Transverse colon (tissue), 4 donors: Measurements from ENCODE around the gene GDF2. TPM values are rescaled to one million over a fixed set of nuclear protein-coding genes. Genes with fewer than 3 reads are reported as not detected.

Experiments used
- DNase-seq: peaks from one replicate; pipeline ENCODE4 v3.0.0-alpha.2; 2019
- H3K27ac ChIP-seq, 4 donors: fragments of 200-600 bp; sonication (generic); 2 replicates each; pipeline ENCODE4 v1.5.1; 2016 to 2018; ENCODE audit warnings: inconsistent platforms in 4 of 4
- H3K27me3 ChIP-seq: fragments of 200-600 bp; sonication (generic); 2 replicates; pipeline ENCODE4 v1.5.1; 2017; ENCODE audit warnings: inconsistent platforms
- H3K36me3 ChIP-seq, 4 donors: fragments of 200-600 bp; sonication (generic); 2 replicates each; pipeline ENCODE4 v1.5.1; 2017 to 2019; ENCODE audit warnings: inconsistent platforms in 4 of 4
- H3K4me1 ChIP-seq, 4 donors: fragments of 200-600 bp; sonication (generic); 2 replicates each; pipeline ENCODE4 v1.5.1; 2017 to 2020; ENCODE audit warnings: inconsistent platforms in 4 of 4
- H3K4me3 ChIP-seq, 4 donors: fragments of 200-600 bp; sonication (generic); 1 replicate in 1 of 4; 2 replicates in 3 of 4; pipeline versions ENCODE4 v1.5.1 to v1.6.1; 2017 to 2019; ENCODE audit warnings: inconsistent platforms in 4 of 4
- H3K9me3 ChIP-seq, 2 donors: fragments of 200-600 bp; sonication (generic); 2 replicates each; pipeline ENCODE4 v1.5.1; 2017 to 2019; ENCODE audit warnings: inconsistent platforms in 2 of 2
- CTCF ChIP-seq, 5 experiments: fragments of 200-600 bp in 3 of 5; fragments of 450-650 bp in 2 of 5; sonication (generic) in 3 of 5; IDR thresholded peaks; 1 replicate in 2 of 5; 2 replicates in 3 of 5; pipeline ENCODE4 v1.5.1; 2016 to 2017; ENCODE audit warnings: antibody characterized with exemption in 5 of 5, inconsistent platforms in 3 of 5, mild to moderate bottlenecking in 2 of 5, moderate library complexity in 1 of 5
- EP300 ChIP-seq: sonication (generic); formaldehyde crosslinking; IDR thresholded peaks from one replicate; pipeline ENCODE4 v1.6.1; 2017; ENCODE audit warnings: antibody characterized with exemption, low read depth
- POLR2A ChIP-seq: fragments of 450-650 bp; IDR thresholded peaks from one replicate; pipeline ENCODE4 v1.6.1; 2016; ENCODE audit warnings: antibody characterized with exemption, mild to moderate bottlenecking, moderate library complexity
- POLR2AphosphoS5 ChIP-seq, 3 donors: sonication (generic); formaldehyde crosslinking; IDR thresholded peaks; one replicate each; pipeline ENCODE4 v1.6.1; 2016; ENCODE audit warnings: antibody characterized with exemption in 3 of 3
- WGBS, 2 donors: methylation state at CpG; one replicate each; pipeline ENCODE4 v1.1.5; 2018; ENCODE audit warnings: low coverage in 1 of 2; 5-methylcytosine and 5-hydroxymethylcytosine counted together
- in situ Hi-C, 4 donors: fragments of 200-750 bp; cut with MboI; loops; one replicate each; pipeline versions ENCODE4 v1.15.0 to v1.15.1; 2017; ENCODE audit warnings: low sequenced_read_pairs in 3 of 4, low pct_ligation_motif_present in 1 of 4, low pct_unique_long_range_greater_than_20kb in 1 of 4
- intact Hi-C: fragments of 100-400 bp; cut with DNase I; formaldehyde crosslinking; loops from one replicate; pipeline ENCODE4 v1.15.1; 2023; ENCODE audit warnings: low total_unique reads
- total RNA-seq, 4 donors: library from RNA; depleted of rRNA; stranded (reverse); fragments of >200 nt; gene quantifications; one replicate each; pipeline ENCODE4 v1.1.0, GENCODE V29; 2016

The GDF2 gene
- total RNA-seq, 4 donors from 2014 or later: not detected

- WGBS, 2 donors: 65 to 100% methylated on average over 2 to 9 of the region's 9 CpGs
- Histone ChIP-seq H3K36me3 (no peaks in the 10 kb centered on the region), H3K27me3 (no peaks in the 10 kb centered on the region), H3K27ac (no peak overlapping the region), H3K9me3 (no peaks in the 10 kb centered on the region), H3K4me1 (peaks cover 0 to under 1% (median 0%) of the 10 kb centered on the region in 4 donors), H3K4me3 (no peak overlapping the region)
- DNase-seq: no peak
- in situ Hi-C loops (no loop called here), intact Hi-C loops (no loop called here)
- no peak for TF ChIP-seq POLR2AphosphoS5 (IDR thresholded peaks at IDR 0.05)
These were observed 47.1 kb downstream of the GDF2 start for GRCh38 chr10:47369251-47369894.

- H3K4me3 ChIP-seq: no peak overlapping the region
These were observed 47.9 kb downstream of the GDF2 start for GRCh38 chr10:47370015-47370767.

GRCh38 chr10:47370878-47371277 is 48.6 kb downstream of the GDF2 start:
- DNase-seq: no peak
- Histone ChIP-seq H3K4me1 (peaks cover 0 to 4% (median 0%) of the 10 kb centered on the region in 4 donors), H3K27ac (no peak overlapping the region), H3K27me3 (no peaks in the 10 kb centered on the region), H3K36me3 (no peaks in the 10 kb centered on the region), H3K9me3 (no peaks in the 10 kb centered on the region), H3K4me3 (no peak overlapping the region)
- intact Hi-C loops: no loop called here
- in situ Hi-C loops: no loop called here
- WGBS, 2 donors: 82 to 89% methylated on average over 7 of the region's 7 CpGs
- TF ChIP-seq POLR2A (no peak), POLR2AphosphoS5 (IDR thresholded peaks at IDR 0.05) (no peak), EP300 (no peak), CTCF (IDR thresholded peaks at IDR 0.05) (no peak)

More at GRCh38 chr10:47370015-47370767, 47.9 kb downstream of the GDF2 start:
- no peak for TF ChIP-seq EP300
- no peak for TF ChIP-seq POLR2AphosphoS5 (IDR thresholded peaks at IDR 0.05)
- no peak for TF ChIP-seq POLR2A
- no peak for TF ChIP-seq CTCF (IDR thresholded peaks at IDR 0.05)
- no peaks in the 10 kb centered on the region for H3K9me3 ChIP-seq
- no peak for DNase-seq
- H3K36me3 ChIP-seq: no peaks in the 10 kb centered on the region
- in situ Hi-C loops: no loop called here
- 92 to 95% methylated on average over 7 to 11 of the region's 11 CpGs for WGBS, 2 donors
- H3K27ac ChIP-seq: no peak overlapping the region
- H3K27me3 ChIP-seq: no peaks in the 10 kb centered on the region
- intact Hi-C loops: no loop called here
- H3K4me1 ChIP-seq: peaks cover 0 to 4% (median 0%) of the 10 kb centered on the region in 4 donors

- no peak for TF ChIP-seq EP300
- TF ChIP-seq POLR2AphosphoS5 (IDR thresholded peaks at IDR 0.05): no peak
- TF ChIP-seq CTCF (IDR thresholded peaks at IDR 0.05): no peak
- TF ChIP-seq POLR2A: no peak
- intact Hi-C loops: no loop called here
- no peak for DNase-seq
These were observed 49.6 kb downstream of the GDF2 start for GRCh38 chr10:47371629-47372485.

More at GRCh38 chr10:47371629-47372485, 49.6 kb downstream of the GDF2 start:
- no peaks in the 10 kb centered on the region for H3K36me3 ChIP-seq
- H3K9me3 ChIP-seq: no peaks in the 10 kb centered on the region
- WGBS, 2 donors: 62 to 79% methylated on average over 2 to 7 of the region's 7 CpGs
- no peaks in the 10 kb centered on the region for H3K27me3 ChIP-seq
- H3K27ac ChIP-seq: no peak overlapping the region
- in situ Hi-C loops: no loop called here
- H3K4me3 ChIP-seq: no peak overlapping the region
- H3K4me1 ChIP-seq: peaks cover 0 to 4% (median under 1%) of the 10 kb centered on the region in 4 donors
